ENCODE measurements around the gene CDC42BPB. TPM values are rescaled to one million over a fixed set of nuclear protein-coding genes. Genes with fewer than 3 reads are reported as not detected.

Gene CDC42BPB
- total and polyA plus RNA-seq, 2 of the 13 experiments (the other 11 are each of a cell fraction or from before 2014, with no cell fraction given) = 19.7 to 32.3 TPM

- FAIRE-seq (no peak), DNase-seq (ENCODE audit: low spot score) (no peak), ATAC-seq (no peak)
- H3K27ac ChIP-seq (ENCODE audit: extremely low read length, insufficient read depth, low read length) = no peak overlapping the region
- H4K20me1 ChIP-seq (ENCODE audit: insufficient read depth, low read length) = no peaks in the 10 kb centered on the region
- no peak overlapping the region for H3K4me2 ChIP-seq (ENCODE audit: low read depth, low read length)
- no TSS peak for BruUV-seq (replicated peaks)
- H3K27me3 ChIP-seq (ENCODE audit: control insufficient read depth in 1 of 2, insufficient read depth in 2 of 2, low read length in 2 of 2) = no peaks in the 10 kb centered on the region
- H3K79me2 ChIP-seq (ENCODE audit: insufficient read depth, low read length) = no peaks in the 10 kb centered on the region
- H3K4me3 ChIP-seq (replicated peaks in 1 of 3; ENCODE audit: insufficient read depth in 1 of 3, low read depth in 2 of 3, low read length in 3 of 3) = no peak overlapping the region
- 96% methylated on average over 23 of the region's 28 CpGs for WGBS (ENCODE audit: low lambda C conversion rate)
- intact Hi-C loops (cut with micrococcal nuclease; ENCODE audit: unreplicated experiment) = no loop called here
- no peak overlapping the region for H3K9ac ChIP-seq (ENCODE audit: insufficient read depth, low read depth, low read length)
- in situ Hi-C loops (cut with HindIII; ENCODE audit: extremely low pct_ligation_motif_present, low pct_unique_long_range_greater_than_20kb) = no loop called here
- POLR2A ChIA-PET = no interaction called here
- peaks cover 38 to 47% of the 10 kb centered on the region in 2 experiments for H3K36me3 ChIP-seq (replicated peaks in 1 of 2; ENCODE audit: control insufficient read depth in 1 of 2, insufficient read depth in 2 of 2, low read length in 2 of 2)
- no peaks in the 10 kb centered on the region for H3K9me3 ChIP-seq (ENCODE audit: low read length)
- H2AFZ ChIP-seq (ENCODE audit: low read length) = no peak overlapping the region
- no peaks in the 10 kb centered on the region for H3K4me1 ChIP-seq (ENCODE audit: insufficient read depth, low read length)
- CTCF ChIA-PET (ENCODE audit: low intra/inter-chr PET ratio, low total read pairs) = no interaction called here
- TF ChIP-seq GATAD1 (CRISPR knock-in tag; IDR thresholded peaks at IDR 0.05) (no peak), FOXP4 (CRISPR knock-in tag; IDR thresholded peaks at IDR 0.05) (no peak), ZNF646 (CRISPR knock-in tag; IDR thresholded peaks at IDR 0.05) (no peak), MXI1 (IDR thresholded peaks at IDR 0.05; ENCODE audit: borderline replicate concordance, low read depth, low read length) (no peak), FOXA1 (IDR thresholded peaks at IDR 0.05) (no peak), FOXA1 (CRISPR knock-in tag; IDR thresholded peaks at IDR 0.05) (no peak), NR2C2 (CRISPR knock-in tag; IDR thresholded peaks at IDR 0.05; ENCODE audit: borderline replicate concordance) (no peak), ZNF605 (CRISPR knock-in tag; IDR thresholded peaks at IDR 0.05) (no peak), ZNF644 (CRISPR knock-in tag; IDR thresholded peaks at IDR 0.05; ENCODE audit: low read depth) (no peak), NR1H2 (CRISPR knock-in tag; IDR thresholded peaks at IDR 0.05; ENCODE audit: borderline replicate concordance, low read depth) (no peak), AFF4 (CRISPR knock-in tag; IDR thresholded peaks at IDR 0.05) (no peak), ZFAT (CRISPR knock-in tag; conservative IDR thresholded peaks at IDR 0.05) (no peak)
Measured at GRCh38 chr14:102949062-102949800, 108.1 kb downstream of the CDC42BPB start.
